ACHN (cell line): ENCODE data around the gene MYL6.
"Not testable (repeated sequence)": the region's sequence is repeated elsewhere in the genome, so short reads cannot be mapped to it uniquely, and the experiment has no call there.

Source experiments
- DNase-seq: peaks from one replicate; pipeline ENCODE4 v3.0.0-alpha.2; 2015
- in situ Hi-C: cut with HindIII; loops from 2 replicates; pipeline ENCODE4 v1.10.0; 2017; ENCODE audit warnings: low sequenced_read_pairs, low pct_ligation_motif_present, low pct_unique_long_range_greater_than_20kb

Gene MYL6

DNA sequence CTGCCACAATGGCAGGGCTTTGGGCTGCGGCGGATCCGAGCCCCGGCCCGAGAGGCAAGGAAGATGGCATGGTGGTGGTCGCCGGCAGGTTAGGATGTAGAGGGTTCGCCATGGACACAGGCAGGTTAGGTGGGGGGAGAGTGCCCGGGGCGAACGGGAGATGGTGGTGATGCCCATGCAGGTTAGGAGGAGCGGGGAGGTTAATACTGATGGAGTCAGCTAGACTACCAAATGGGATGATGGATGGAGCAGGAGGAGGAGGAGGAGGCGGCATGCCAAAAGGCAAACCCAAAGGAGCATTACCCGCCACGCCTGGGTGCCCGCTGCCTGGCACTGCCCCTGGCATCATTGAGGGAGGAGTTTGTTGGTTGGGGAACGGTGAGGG lies 6.2 kb downstream of the MYL6 start:
- no peak for DNase-seq
- in situ Hi-C loops: no loop called here

DNA sequence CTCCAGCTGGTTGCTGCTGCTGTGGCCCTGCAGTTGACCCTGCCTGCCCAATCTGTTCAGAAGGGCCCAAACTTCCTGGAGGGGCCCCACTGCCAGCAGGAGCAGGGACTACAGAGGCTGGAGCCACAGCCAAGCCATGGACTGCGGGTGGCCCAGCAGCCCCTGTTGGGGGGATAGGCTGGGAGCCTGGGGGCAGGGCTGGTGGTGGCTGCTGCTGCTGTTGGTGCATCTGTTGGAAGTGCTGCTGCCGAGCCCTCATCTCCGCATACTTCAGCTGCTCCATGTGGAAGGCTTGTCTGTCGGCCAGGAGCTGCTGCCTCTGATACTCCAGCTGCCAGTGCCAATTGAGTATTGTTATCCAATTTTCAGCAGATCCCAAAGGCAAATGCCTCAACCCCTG lies 7.2 kb downstream of the MYL6 start:
- in situ Hi-C loops: no loop called here
- DNase-seq: no peak

DNA sequence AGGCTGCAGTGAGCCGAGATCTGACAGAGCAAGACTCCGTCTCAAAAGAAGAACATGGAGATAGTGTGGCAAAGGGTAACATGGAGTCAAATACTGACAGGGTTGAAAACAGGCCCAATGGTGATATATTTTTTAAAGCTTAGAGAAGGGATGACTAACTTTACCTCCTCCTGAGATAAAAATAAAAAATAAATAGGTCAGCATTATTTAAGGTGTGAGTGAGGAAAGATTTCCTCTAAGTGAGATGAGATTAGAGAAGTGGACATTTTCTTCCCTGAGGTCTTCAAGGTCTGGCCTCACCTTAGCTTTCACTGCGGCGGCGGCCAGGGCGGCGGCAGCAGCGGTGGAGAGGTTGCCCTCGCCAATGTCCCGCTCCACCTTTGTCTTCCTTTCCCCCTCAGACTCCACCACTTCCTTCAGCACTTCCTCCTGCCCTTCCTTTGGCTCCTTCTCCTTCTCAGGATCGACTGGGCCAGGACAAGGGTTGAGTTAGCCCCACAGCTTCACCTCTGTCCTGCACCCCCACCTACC lies 11.1 kb downstream of the MYL6 start:
- in situ Hi-C loops: no loop called here
- DNase-seq: no peak

DNA sequence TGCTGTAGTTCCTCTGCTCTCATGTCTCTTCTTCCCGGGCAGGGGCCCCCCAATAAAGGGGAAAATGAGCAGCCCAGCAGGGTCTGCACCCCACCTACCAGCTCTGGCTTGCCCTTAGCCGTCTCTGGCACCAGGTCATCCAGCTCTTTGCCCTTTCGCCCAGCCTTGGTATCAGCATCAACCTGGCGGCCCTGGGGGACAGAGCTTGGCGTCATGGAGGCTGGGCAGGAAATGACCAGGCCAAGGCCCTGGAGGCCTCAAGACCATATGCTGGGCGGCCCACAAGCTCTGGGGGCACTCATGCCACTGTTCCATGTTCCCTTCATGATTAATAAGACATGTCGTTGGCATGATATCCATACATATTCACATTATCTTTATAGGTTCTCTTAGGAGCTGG lies 14.7 kb downstream of the MYL6 start:
- no peak for DNase-seq
- in situ Hi-C loops: no loop called here

DNA sequence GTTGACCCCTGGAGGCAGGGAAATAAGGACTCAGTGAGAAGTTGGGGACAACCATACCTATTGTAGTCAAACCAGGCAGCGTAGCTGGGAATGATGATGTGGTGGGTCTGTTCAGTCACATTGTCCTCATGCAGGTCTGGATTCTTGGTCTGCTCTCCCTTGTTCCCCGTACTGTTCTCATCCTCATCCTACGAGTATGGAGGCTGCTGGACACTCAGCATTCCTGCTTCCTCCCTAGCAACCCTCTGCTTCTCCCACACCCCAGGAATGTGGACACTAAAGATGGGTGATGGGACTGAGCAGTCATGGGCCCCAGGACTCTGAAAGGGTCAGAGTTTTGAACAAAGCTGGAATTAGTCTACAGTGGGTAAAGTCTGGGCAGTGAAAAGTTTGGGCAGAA lies 20.2 kb downstream of the MYL6 start:
- DNase-seq: no peak
- in situ Hi-C loops: no loop called here

DNA sequence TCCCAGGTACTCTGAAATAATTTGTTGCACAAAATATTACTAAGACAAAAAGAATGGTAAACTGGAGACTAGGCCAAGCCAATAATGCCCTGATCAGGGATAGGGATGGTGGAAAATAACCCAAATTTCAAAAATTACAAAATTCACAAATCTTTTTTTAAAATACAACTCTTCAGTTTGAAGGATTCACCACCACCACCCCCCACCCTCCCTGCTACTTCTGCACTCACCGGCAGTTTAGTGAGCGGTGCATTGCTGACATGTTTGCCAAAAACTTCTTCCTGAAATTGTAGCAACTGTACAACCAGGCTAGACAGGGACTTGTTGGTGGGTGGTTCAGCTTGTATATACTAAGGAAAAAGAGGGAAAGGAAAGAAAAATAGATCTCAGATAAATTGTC lies 28.8 kb downstream of the MYL6 start:
- in situ Hi-C loops: loop anchor here (5.0 kb wide), 1 partner anchor 70 kb away; the partner anchor contains the start of genes RPL41 and ZC3H10
- no peak for DNase-seq

DNA sequence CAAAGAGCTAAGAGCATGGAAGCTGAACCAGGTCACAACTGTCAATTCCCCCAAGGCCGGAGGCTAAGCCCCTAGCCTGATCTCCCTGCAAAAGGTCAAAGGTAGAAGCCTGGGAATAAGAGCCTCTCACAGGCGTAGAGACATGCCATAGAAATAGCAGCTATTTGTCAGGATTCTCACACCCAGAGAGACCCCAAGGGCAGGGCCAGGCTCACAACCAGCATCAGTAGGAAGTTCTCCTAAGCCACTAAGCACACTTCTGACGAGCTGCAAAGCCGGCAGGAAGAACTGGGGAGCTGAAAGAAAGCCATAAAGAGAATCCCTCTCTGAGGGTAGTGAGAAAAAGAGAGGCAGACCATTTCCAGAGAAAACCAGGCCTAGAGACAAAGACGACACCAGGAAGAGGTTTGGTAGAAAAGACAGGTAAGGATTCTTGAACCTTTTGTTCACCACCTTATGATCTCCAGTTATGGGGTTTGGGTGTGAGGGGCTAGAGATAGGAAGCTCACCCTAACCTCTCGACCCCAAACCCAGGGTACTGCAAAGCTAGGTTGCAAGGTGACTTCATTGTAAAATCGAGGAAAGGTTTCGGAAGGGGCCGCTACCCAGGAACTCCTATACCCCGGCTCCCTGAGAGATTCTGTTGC lies 30.1 kb downstream of the MYL6 start:
- in situ Hi-C loops: loop anchor here (5.0 kb wide), 1 partner anchor 71 kb away; the partner anchor contains the start of genes RPL41 and ZC3H10
- DNase-seq: no peak

DNA sequence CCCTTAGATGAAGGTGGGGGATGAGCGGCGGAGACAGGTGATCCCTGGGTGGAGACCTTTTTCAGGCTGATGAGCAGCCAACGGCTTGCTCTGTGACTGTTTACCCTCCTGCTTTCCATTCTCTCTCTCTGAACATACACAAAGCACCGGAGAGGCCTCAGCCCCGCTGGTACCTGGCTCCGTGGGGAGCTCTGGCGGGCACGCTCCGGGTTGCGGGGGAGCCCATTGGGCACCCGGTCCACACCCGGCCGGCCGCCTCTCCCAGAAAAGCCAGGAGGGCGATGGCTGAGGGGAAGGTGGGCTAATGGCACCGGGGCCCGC lies 30.6 kb downstream of the MYL6 start:
- no peak for DNase-seq
- in situ Hi-C loops: loop anchor here (5.0 kb wide), 1 partner anchor 71 kb away; the partner anchor contains the start of genes RPL41 and ZC3H10

DNA sequence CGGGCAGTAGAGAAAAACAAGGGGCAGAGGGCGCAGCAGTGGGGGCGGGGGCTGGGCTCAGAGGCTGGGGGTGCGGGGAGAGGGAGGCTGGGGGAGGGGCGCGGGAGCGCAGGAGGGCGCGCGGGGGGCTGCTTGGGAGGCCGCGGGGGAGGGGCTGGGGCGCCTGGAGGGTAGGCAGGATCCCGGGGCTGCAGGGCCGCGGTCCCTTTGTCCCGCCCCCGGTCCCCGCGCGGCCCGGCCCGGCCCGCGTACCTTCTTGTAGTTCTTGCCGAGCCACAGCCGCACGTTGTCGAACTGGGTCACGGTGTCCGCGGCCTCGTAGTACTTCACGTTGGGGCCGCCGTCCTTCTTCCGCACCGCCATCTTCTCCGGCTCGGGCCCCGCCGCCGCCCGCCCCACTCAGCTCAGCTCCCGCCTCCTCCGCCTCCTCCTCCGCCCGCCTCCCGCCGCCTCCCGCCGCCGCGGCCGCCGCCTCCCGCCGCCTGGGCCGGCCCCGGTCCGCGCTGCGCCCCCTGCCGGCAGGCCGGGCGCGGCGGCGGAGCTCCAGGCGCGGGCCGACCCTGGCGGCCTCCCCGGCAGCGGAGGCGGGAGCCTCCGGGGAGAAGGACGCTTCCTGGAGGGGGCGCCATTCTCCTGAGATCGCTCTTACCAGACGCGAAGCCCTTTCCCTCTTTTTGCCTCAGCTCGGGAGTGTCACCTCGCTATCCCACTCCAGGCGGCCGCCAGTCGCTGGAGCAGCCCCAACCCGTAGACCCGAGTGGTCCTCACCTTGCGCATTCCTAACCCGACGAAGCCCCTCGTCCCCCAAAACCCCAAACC lies 31.1 kb downstream of the MYL6 start, which contains the start of gene SMARCC2:
SMARCC2 (minus strand) TSS at position 385 of the 819 bp plus-strand sequence; CDS start at position 363, 22 bp downstream.
- in situ Hi-C loops: loop anchor here (5.0 kb wide), 1 partner anchor 72 kb away; the partner anchor contains the start of genes RPL41 and ZC3H10
- peak; percentile 96 for DNase-seq

DNA sequence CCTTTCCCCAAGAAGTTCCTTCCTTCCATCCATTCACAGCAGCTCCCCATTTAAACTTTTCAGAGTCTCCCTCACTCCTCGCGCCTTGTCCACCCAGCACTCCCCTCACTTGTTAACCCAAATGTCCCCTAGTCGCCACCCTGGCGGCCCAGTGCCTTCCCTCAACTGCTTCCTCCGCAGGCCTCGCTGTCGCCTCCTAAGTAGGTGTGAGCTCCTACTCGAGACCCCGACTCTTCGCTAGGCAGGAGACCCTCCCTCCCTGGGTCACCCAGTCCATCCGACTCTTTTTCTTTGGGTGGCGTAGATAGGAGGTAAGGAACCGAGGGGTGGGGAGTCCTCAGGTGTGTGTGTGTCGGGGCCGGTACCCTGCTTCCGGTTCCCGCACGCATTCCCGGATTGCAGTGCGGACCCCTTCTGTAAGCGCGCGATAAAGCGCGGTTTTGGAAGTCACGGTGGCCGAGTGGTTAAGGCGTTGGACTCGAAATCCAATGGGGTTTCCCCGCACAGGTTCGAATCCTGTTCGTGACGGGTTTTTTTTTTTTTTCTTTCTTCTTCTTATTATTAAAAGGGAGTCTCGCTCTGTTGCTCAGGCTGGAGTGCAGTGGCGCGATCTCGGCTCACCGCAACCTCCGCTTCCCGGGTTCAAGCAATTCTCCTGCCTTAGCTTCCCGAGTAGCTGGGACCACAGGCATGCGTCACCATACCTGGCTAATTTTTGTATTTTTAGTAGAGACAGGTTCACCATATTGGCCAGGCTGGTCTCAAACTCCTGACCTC lies 31.9 kb downstream of the MYL6 start:
- in situ Hi-C loops: loop anchor here (5.0 kb wide), 1 partner anchor 73 kb away; the partner anchor contains the start of genes RPL41 and ZC3H10

DNA sequence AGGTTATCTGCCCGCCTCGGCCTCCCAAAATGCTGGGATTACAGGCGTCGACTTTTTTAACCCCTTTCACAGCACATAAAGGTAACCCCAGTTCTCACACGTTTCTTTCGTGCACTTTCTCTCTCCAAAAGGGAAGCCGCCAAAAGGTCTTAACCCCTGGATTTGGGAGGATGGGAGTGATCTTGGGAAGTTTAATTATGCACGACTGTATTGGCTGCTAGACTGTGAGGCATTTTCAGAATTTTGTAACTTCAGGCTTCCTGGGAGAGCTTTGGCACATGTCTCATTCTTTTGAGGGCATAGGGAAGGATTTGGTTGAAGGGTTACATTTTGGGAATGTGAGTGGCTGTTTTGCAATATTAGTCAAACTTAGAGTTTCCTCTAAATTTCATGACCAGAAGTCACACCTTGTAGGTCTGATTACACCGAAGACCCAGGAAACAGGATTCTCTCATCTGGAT lies 32.6 kb downstream of the MYL6 start:
- in situ Hi-C loops: no loop called here
- no peak for DNase-seq

More for the DNA sequence above, 31.9 kb downstream of the MYL6 start:
- DNase-seq: peak; percentile 93

DNA sequence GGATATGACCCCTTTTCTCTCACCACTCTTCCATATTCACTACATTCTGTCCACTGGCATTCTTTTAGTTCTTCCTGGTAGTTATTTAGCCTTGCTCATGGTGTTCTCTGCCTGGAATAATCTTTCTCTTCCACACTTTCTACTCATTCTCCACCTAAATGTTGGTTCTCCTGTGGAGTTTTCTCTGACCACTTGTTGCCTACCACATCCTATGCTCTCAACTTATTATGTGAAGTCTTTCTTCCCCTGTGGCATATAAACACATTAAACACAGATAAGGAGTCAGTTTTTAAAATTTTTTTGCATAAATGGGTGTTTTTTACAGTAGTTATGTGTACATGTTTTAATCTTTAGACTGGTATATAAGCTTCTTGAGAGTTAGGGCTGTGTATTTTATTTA lies 34.4 kb downstream of the MYL6 start:
- in situ Hi-C loops: no loop called here
- DNase-seq: no peak

DNA sequence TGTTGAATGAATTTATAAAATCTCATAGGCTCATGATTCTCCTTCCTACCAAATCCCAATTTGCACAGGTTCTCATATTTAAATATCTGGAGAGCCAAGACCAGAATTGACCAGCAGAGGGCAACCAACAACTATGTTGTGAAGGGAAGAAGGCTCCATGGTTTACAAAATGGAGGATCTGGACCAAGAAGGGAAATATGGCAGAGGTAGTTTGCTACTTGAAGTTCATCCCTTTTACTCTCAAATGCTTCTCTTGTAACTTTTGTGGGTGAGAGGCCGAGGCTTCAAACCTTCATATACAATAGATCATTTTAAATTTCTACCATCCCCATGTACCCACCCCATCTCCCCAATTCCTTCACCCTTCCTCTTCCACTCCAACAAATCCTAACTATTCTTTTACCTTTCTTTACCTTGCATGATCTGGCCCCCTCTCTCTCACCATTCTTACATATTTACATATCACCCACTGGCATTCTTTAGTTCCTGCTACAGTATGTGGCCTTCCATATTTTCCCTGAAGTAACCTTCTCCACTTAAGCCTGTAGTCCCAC lies 34.9 kb downstream of the MYL6 start:
- DNase-seq: peak; percentile 96
- in situ Hi-C loops: no loop called here

DNA sequence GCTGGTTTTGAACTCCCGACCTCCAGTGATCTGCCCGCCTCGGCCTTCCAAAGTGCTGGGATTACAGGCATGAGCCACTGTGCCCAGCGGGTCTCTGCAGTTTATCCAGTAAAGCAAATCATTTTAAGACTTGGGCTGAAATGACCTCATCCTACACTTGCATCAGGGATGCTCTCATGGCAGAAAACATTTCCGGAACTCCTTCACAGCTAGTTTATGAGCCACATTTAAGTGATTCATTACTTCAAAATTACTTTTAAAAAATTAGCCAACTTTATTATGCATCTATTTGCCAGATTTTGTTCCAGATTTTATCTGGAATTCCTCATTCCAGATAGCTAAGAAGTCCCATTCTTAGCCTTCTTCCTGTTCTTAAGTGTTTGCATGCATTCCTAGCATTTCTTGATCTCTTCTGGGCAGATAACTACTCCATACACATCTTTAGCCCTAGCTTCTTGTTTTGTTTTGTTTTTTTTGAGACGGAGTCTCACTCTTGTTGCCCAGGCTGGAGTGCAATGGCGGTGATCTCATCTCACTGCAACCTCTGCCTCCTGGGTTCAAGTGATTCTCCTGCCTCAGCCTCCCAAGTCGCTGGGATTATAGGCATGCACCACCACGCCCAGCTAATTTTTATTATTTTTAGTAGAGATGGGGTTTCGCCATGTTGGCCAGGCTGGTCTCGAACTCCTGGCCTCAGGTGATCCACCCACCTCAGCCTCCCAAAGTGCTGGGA lies 38.8 kb downstream of the MYL6 start:
- DNase-seq: peak; percentile 23
- in situ Hi-C loops: not testable (repeated sequence)

DNA sequence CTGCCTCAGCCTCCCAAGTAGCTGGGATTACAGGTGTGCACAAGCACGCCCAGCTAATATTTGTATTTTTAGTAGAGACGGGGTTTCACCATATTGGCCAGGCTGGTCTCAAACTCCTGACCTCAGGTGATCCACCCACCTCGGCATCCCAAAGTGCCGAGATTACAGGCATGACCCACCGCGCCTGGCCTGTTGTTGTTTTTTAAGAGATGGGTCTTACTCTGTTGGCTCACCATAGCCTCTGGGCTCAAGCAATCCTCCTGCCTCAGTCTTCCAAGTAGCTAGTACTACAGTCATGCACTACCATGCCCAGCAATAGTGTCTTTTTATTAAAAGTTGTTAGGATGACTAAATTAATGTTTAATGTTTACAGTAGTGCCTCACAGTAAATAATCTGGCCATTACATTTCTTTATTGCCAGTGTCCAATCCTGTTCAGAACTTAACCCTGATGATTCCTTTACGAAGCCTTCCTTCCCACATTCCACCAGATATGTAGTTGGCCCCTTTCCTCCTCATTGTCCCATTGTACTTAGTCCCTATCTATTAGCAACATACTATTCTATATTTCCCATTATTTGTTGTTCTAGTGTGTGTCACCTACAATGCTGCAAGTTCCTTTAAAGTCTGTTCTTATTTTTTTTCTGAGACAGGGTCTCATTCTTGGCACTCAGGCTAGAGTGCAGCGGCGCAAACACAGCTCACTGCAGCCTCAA lies 39.9 kb downstream of the MYL6 start:
- DNase-seq: no peak
- in situ Hi-C loops: no loop called here

DNA sequence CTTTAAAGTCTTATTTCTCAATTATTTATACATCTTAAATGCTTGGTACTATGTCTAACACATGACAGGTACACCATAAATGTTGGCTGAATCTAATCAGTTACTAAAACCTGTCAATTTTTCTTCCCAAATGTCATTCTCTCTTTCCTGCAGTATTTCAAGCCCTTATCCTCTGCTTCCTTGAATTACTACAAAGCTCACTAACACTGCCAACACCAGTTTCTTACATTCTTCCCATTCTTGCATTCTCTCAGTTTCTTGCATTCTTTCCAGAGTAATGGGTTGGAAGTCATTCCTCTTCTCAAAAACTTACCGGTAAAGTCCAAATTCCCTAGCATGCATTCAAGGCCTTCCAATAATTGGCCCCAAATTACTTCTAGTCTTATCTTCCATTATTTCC lies 40.7 kb downstream of the MYL6 start:
- in situ Hi-C loops: no loop called here
- DNase-seq: no peak

DNA sequence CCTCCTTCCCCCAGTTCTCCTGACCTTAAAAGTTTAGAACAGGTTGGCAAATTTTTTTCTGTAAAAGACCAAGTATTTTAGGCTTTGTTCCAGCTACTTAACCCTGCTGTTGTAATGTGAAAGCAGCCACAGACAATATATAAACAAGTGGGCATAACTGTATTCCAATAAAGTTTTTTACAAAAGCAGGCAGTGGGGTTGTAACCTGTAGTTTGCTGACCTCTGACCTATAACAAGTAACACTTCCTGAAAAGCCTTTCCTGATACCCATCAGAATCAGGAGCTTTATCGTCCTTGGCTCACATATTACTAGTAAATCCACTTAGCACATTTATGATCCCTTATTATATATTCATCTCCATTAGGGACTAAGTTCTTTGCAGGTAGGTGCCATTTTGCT lies 44.2 kb downstream of the MYL6 start:
- in situ Hi-C loops: no loop called here
- no peak for DNase-seq
